ENCODE data around the gene EDA.
A peak's percentile ranks its signal among the peaks of the same experiment; 100 is the strongest.

EDA gene

DNA sequence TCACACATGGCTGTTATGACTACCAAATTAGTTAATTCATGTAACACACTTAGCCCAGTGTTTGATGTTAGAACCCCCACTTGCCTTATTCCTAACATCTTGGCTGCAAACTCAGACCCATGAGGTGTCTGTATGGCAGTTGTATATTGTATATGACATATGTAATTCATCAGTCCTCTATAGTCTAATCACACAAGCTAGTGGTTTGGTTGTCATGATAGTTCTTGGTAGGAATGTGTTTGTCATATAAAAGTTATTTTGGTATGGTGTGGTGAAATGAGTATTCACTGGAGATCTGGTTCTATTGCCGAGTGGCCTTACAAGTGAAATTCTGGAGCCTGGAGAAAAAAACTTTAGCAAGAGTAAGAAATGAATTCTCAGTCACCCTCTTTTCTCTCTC lies 284.6 kb downstream of the EDA start:
- TF ChIP-seq, protein P1, sequence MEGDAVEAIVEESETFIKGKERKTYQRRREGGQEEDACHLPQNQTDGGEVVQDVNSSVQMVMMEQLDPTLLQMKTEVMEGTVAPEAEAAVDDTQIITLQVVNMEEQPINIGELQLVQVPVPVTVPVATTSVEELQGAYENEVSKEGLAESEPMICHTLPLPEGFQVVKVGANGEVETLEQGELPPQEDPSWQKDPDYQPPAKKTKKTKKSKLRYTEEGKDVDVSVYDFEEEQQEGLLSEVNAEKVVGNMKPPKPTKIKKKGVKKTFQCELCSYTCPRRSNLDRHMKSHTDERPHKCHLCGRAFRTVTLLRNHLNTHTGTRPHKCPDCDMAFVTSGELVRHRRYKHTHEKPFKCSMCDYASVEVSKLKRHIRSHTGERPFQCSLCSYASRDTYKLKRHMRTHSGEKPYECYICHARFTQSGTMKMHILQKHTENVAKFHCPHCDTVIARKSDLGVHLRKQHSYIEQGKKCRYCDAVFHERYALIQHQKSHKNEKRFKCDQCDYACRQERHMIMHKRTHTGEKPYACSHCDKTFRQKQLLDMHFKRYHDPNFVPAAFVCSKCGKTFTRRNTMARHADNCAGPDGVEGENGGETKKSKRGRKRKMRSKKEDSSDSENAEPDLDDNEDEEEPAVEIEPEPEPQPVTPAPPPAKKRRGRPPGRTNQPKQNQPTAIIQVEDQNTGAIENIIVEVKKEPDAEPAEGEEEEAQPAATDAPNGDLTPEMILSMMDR (IDR thresholded peaks at IDR 0.05; ENCODE audit: low read depth, low read length): no peak
- H3K4me3 ChIP-seq (replicated peaks in 1 of 2; ENCODE audit: low read depth in 2 of 2, low read length in 2 of 2): no peak overlapping the region
- peak in 1 of 2 donors; percentile 11 for DNase-seq (ENCODE audit: low read depth in 2 of 2)

DNA sequence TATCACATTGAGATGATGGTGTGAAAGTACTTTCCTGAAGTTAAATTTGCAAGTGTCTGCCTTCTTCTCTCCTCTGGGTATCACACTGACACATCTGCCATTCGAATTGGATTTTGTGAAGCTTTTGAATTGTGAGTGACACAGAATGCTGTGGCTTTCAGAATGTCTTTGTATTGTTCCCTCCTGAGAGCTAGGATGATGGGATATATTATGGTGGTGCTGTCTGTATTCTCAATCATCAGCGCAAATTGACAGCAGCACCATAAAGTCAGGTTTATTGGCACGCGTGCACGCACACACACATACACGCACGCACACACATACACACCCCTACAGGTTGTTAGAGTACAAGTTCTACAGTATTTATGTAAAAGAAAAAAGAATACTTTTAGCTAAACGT lies 290.5 kb downstream of the EDA start:
- TF ChIP-seq, protein P1 (IDR thresholded peaks at IDR 0.05; ENCODE audit: low read depth, low read length): no peak
- H3K4me3 ChIP-seq (replicated peaks in 1 of 2; ENCODE audit: low read depth in 2 of 2, low read length in 2 of 2): no peak overlapping the region
- DNase-seq (ENCODE audit: low read depth in 2 of 2): no peak

DNA sequence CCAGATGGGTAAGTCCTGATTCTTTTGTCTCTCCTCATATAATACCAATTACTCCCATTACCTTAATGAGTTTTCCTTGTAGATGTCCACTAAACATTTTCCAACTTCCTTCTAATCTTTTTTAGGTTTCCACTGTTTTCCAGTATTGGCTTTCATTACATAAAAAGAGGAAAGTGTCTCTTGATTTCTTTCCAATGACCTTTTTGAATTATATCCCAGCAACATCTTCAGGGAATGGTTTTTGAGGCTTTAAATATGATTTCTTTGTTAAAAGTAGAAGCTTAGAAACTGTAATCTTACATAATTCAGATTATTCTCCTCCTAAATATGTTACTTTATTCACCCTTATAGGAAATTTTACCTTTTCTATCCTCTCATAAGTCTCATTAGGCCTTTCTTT lies 298.9 kb downstream of the EDA start:
- no peak overlapping the region for H3K4me3 ChIP-seq (replicated peaks in 1 of 2; ENCODE audit: low read depth in 2 of 2, low read length in 2 of 2)
- no peak for DNase-seq (ENCODE audit: low read depth in 2 of 2)
- TF ChIP-seq, protein P1 (IDR thresholded peaks at IDR 0.05; ENCODE audit: low read depth, low read length): no peak

DNA sequence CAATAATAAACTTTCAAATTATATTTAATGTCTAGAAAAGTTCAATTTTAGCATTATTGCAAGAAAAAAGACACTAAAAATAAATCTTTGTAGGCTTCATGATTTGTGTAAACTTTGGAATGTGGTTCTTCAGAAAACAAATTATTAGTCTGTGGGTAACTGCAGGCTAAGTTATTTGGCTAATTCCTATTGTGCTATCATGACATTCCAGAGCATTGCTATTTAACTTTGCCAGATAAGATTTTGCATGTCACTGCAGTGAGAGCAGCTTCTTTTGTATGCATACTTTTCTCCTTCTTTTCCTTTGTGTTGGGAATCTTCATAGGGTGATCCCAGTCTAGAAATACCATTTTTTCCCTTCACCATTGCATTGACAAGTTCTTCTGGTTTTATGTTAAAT lies 303.8 kb downstream of the EDA start:
- TF ChIP-seq, protein P1 (IDR thresholded peaks at IDR 0.05; ENCODE audit: low read depth, low read length): no peak
- peak in 1 of 2 donors; percentile 51 for DNase-seq (ENCODE audit: low read depth in 2 of 2)
- H3K4me3 ChIP-seq (replicated peaks in 1 of 2; ENCODE audit: low read depth in 2 of 2, low read length in 2 of 2): no peak overlapping the region

DNA sequence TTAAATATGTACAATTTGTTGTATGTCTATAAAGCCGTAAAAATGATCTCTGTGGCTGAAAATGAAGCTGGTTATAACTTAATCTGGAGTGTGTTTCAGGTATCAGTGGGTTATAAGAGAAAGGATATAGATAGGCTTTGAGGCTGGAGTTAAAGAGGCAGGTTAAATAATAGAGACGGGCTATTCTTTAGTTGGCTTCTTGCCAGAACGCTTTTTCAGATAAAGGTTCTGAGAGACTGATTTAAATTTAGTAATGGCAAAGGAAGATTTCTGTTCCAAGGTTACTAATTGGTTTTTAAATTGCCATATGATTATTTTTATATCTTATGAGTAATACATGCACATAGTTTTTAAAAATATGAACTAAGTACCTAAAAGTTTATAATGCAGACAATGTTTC lies 316.4 kb downstream of the EDA start:
- no peak overlapping the region for H3K4me3 ChIP-seq (replicated peaks in 1 of 2; ENCODE audit: low read depth in 2 of 2, low read length in 2 of 2)
- TF ChIP-seq, protein P1 (IDR thresholded peaks at IDR 0.05; ENCODE audit: low read depth, low read length): no peak
- no peak for DNase-seq (ENCODE audit: low read depth in 2 of 2)

DNA sequence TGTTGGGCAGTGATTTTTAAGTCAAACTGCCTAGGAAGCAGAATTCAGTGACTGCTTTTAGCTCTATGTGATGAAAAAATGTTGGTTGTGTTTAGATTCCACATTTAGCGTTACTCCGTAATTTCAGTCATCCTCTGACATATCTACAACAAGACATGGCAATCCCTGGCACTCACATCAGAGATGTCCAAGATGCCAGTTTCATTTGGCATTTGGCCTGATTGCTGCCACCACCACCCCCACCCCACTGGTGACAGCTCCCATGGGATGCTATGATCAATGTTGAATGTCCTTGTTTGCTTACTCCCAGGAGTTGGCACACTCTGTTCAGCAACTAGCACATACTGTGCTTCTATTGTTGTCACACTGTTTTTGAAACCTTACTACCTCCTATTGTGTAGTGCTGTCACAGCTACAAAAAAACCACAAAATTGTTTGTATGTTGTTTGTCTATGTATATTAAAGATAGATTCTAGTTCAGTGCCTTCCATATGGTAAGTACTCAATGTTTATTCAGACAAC lies 332.4 kb downstream of the EDA start:
- H3K4me3 ChIP-seq (replicated peaks in 1 of 2; ENCODE audit: low read depth in 2 of 2, low read length in 2 of 2): no peak overlapping the region
- TF ChIP-seq, protein P1 (IDR thresholded peaks at IDR 0.05; ENCODE audit: low read depth, low read length): no peak
- DNase-seq (ENCODE audit: low read depth in 2 of 2): no peak

DNA sequence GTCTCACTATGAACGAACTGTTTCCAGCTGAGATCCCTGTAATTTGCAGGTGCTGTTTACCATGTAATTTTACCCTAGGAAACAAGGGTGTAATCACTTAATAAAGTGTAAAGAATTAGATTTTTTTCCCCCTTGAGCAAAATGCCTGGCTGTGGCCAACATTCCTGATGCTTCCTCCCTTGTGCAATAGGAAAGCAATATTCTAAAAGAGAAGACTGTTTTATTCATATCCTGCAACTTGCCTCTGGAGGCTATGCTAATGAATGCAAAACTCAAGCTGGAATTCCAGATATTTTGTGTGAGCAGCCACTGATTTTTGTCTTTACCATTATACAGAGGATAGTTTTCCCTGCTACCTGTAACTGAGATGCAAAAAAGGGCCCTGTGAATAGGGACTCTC lies 335.8 kb downstream of the EDA start:
- TF ChIP-seq, protein P1 (IDR thresholded peaks at IDR 0.05; ENCODE audit: low read depth, low read length): no peak
- H3K4me3 ChIP-seq (replicated peaks in 1 of 2; ENCODE audit: low read depth in 2 of 2, low read length in 2 of 2): no peak overlapping the region
- peak; percentile 29 to 49 for DNase-seq (ENCODE audit: low read depth in 2 of 2)

Data from cardiac fibroblast (primary cell).